Activated CD4-positive, alpha-beta T cell treated with anti-CD3 and anti-CD28 coated beads, Interleukin-2, amount 50 U/mL, for 16 hours (primary cell): ENCODE data around the gene ILDR1.

ENCODE experiments used
- DNase-seq: peaks from one replicate; pipeline ENCODE4 v3.0.0-alpha.2; 2020

Gene ILDR1

GRCh38 chr3:121992601-121993560 is 29.2 kb downstream of the ILDR1 start:
- DNase-seq, result no peak

- DNase-seq, result no peak
Measured at GRCh38 chr3:121989943-121990342, 32.1 kb downstream of the ILDR1 start.

- DNase-seq, result peak; percentile 68
Measured at GRCh38 chr3:121988146-121988545, 33.9 kb downstream of the ILDR1 start.

- no peak for DNase-seq
Measured at GRCh38 chr3:121985846-121986245, 36.2 kb downstream of the ILDR1 start.

- DNase-seq, result no peak
Measured at GRCh38 chr3:121981473-121981872, 40.6 kb downstream of the ILDR1 start.

GRCh38 chr3:121980450-121980796 is 41.6 kb downstream of the ILDR1 start:
- DNase-seq, result no peak

GRCh38 chr3:121979734-121980449 is 42.2 kb downstream of the ILDR1 start:
- DNase-seq, result no peak

- no peak for DNase-seq
Measured at GRCh38 chr3:121979246-121979645, 42.8 kb downstream of the ILDR1 start.

- no peak for DNase-seq
Measured at GRCh38 chr3:121976727-121977126, 45.3 kb downstream of the ILDR1 start.

GRCh38 chr3:121975702-121976302 is 46.2 kb downstream of the ILDR1 start:
- no peak for DNase-seq

GRCh38 chr3:121974601-121975111 is 47.4 kb downstream of the ILDR1 start:
- DNase-seq, result no peak

- DNase-seq, result no peak
Measured at GRCh38 chr3:121970047-121970446, 52.0 kb downstream of the ILDR1 start.

GRCh38 chr3:121969631-121970030 is 52.4 kb downstream of the ILDR1 start:
- DNase-seq, result no peak

GRCh38 chr3:121963608-121964007 is 58.4 kb downstream of the ILDR1 start:
- no peak for DNase-seq

- no peak for DNase-seq
Measured at GRCh38 chr3:121962443-121962842, 59.6 kb downstream of the ILDR1 start.

GRCh38 chr3:121961283-121961682 is 60.8 kb downstream of the ILDR1 start:
- no peak for DNase-seq

- DNase-seq, result no peak
Measured at GRCh38 chr3:121958801-121959200, 63.2 kb downstream of the ILDR1 start.

- DNase-seq, result no peak
Measured at GRCh38 chr3:121957674-121958415, 64.2 kb downstream of the ILDR1 start.

- DNase-seq, result no peak
Measured at GRCh38 chr3:121956363-121956762, 65.7 kb downstream of the ILDR1 start.

- DNase-seq, result no peak
Measured at GRCh38 chr3:121951291-121951919, 70.6 kb downstream of the ILDR1 start.

- DNase-seq, result no peak
Measured at GRCh38 chr3:121948641-121949040, 73.4 kb downstream of the ILDR1 start.

- DNase-seq, result no peak
Measured at GRCh38 chr3:121943431-121943830, 78.6 kb downstream of the ILDR1 start.
